ENCODE data around the gene TMEM108.
A peak's percentile ranks its signal among the peaks of the same experiment; 100 is the strongest.

The TMEM108 gene

GRCh38 chr3:133388696-133389395, 350.7 kb downstream of the TMEM108 start:
- peak; percentile 52 for DNase-seq (ENCODE audit: low spot score)

- no peak for DNase-seq (ENCODE audit: low spot score)
Observed at GRCh38 chr3:133390715-133391114, 352.5 kb downstream of the TMEM108 start.

GRCh38 chr3:133393204-133393603, 355.0 kb downstream of the TMEM108 start:
- peak; percentile 25 for DNase-seq (ENCODE audit: low spot score)

- DNase-seq (ENCODE audit: low spot score) = no peak
Observed at GRCh38 chr3:133393691-133394474, 355.7 kb downstream of the TMEM108 start.

- no peak for DNase-seq (ENCODE audit: low spot score)
Observed at GRCh38 chr3:133394561-133395311, 356.5 kb downstream of the TMEM108 start.

GRCh38 chr3:133396906-133397305, 358.7 kb downstream of the TMEM108 start:
- DNase-seq (ENCODE audit: low spot score) = no peak

- no peak for DNase-seq (ENCODE audit: low spot score)
Observed at GRCh38 chr3:133400006-133400515, 361.9 kb downstream of the TMEM108 start, which contains the start of gene BFSP2. Gene BFSP2 (plus strand): TSS chr3:133400056. CDS start chr3:133400084, 28 bp downstream.

GRCh38 chr3:133401374-133402135, 363.4 kb downstream of the TMEM108 start:
- no peak for DNase-seq (ENCODE audit: low spot score)

- no peak for DNase-seq (ENCODE audit: low spot score)
Observed at GRCh38 chr3:133404920-133405319, 366.7 kb downstream of the TMEM108 start.

GRCh38 chr3:133408366-133408765, 370.2 kb downstream of the TMEM108 start:
- DNase-seq (ENCODE audit: low spot score) = no peak

GRCh38 chr3:133408961-133409360, 370.8 kb downstream of the TMEM108 start:
- DNase-seq (ENCODE audit: low spot score) = peak; percentile 41

- peak; percentile 58 for DNase-seq (ENCODE audit: low spot score)
Observed at GRCh38 chr3:133410191-133410892, 372.2 kb downstream of the TMEM108 start.

- DNase-seq (ENCODE audit: low spot score) = no peak
Observed at GRCh38 chr3:133412183-133413132, 374.3 kb downstream of the TMEM108 start.

- no peak for DNase-seq (ENCODE audit: low spot score)
Observed at GRCh38 chr3:133413161-133414020, 375.2 kb downstream of the TMEM108 start.

GRCh38 chr3:133414021-133414392, 375.8 kb downstream of the TMEM108 start:
- no peak for DNase-seq (ENCODE audit: low spot score)

GRCh38 chr3:133418361-133418760, 380.2 kb downstream of the TMEM108 start:
- DNase-seq (ENCODE audit: low spot score) = no peak

GRCh38 chr3:133419151-133419909, 381.1 kb downstream of the TMEM108 start:
- no peak for DNase-seq (ENCODE audit: low spot score)

All from kidney tubule cell (primary cell).